Heart right ventricle (tissue), 16 donors: ENCODE data around the gene P2RX3. TPM values are rescaled to one million over a fixed set of nuclear protein-coding genes. Genes with fewer than 3 reads are reported as not detected.
A peak's percentile ranks its signal among the peaks of the same experiment; 100 is the strongest.

Source experiments
- ATAC-seq, 8 donors: fragments of 200-7000 bp; cut with Tn5 transposase; one replicate each; pipeline ENCODE4 v1.9.1; 2020; ENCODE audit warnings: mild to moderate bottlenecking in 8 of 8, moderate library complexity in 8 of 8, moderate number of reproducible peaks in 1 of 8
- DNase-seq, 2 donors: peaks; one replicate each; pipeline ENCODE4 v3.0.0-alpha.2; 2020
- H3K27ac ChIP-seq, 10 donors: fragments of 200-600 bp; sonication (generic) in 2 of 10; one replicate each; pipeline versions ENCODE4 v1.5.0 to v1.8.0; 2020 to 2022; ENCODE audit warnings: mild to moderate bottlenecking in 3 of 10
- H3K27me3 ChIP-seq, 7 donors: fragments of 200-600 bp; one replicate each; pipeline ENCODE4 v1.8.0; 2021 to 2022; ENCODE audit warnings: mild to moderate bottlenecking in 2 of 7
- H3K36me3 ChIP-seq, 9 donors: fragments of 200-600 bp; sonication (generic) in 1 of 9; one replicate each; pipeline versions ENCODE4 v1.5.0 to v1.8.0; 2020 to 2022; ENCODE audit warnings: mild to moderate bottlenecking in 2 of 9
- H3K4me1 ChIP-seq, 9 donors: fragments of 200-600 bp; sonication (generic) in 1 of 9; one replicate each; pipeline versions ENCODE4 v1.5.0 to v1.8.0; 2020 to 2022; ENCODE audit warnings: mild to moderate bottlenecking in 4 of 9
- H3K4me3 ChIP-seq, 10 donors: fragments of 200-600 bp; sonication (generic) in 2 of 10; one replicate each; pipeline versions ENCODE4 v1.5.0 to v1.8.0; 2020 to 2022; ENCODE audit warnings: mild to moderate bottlenecking in 7 of 10, moderate library complexity in 2 of 10
- H3K9me3 ChIP-seq, 11 donors: fragments of 200-600 bp in 10 of 11; sonication (generic) in 2 of 11; one replicate each; pipeline versions ENCODE4 v1.5.0 to v1.8.0; 2013 to 2022; ENCODE audit warnings: mild to moderate bottlenecking in 2 of 11, control low read depth in 1 of 11, moderate library complexity in 1 of 11
- whole genome bisulfite sequencing, 2 donors: extraction: QIAGEN DNeasy Blood & Tissue Kit; methylation state at CpG; one replicate each; pipeline ENCODE4 v1.1.7; 2013; ENCODE audit warnings: inconsistent platforms in 1 of 2; 5-methylcytosine and 5-hydroxymethylcytosine counted together
- intact Hi-C, 10 donors: fragments of 100-400 bp; cut with DNase I; formaldehyde crosslinking; loops; one replicate each; pipeline versions ENCODE4 v1.11.1 to v1.14.2; 2022
- polyA plus RNA-seq, 2 donors: library from polyadenylated mRNA; stranded (reverse); fragments of 200-250 nt; gene quantifications; one replicate each; pipeline ENCODE4 v1.2.3, GENCODE V29; 2013
- total RNA-seq, 10 donors: library from RNA; stranded (reverse); fragmentation: NEBNext Ultra II Directional in 3 of 10; extraction: Animal tissue kit (Norgen Biotek cat#: 25700) in 3 of 10; gene quantifications; one replicate each; pipeline versions ENCODE4 v1.2.1 to v1.2.4, GENCODE V29; 2021 to 2023
- TF ChIP-seq, protein P1 (sequence below), 9 donors: fragments of 200-600 bp; sonication (generic) in 2 of 9; IDR thresholded peaks; one replicate each; pipeline versions ENCODE4 v1.5.0 to v1.8.0; 2021 to 2022; ENCODE audit warnings: antibody characterized with exemption in 9 of 9, mild to moderate bottlenecking in 5 of 9, moderate library complexity in 1 of 9
- donor health status: Arrhythmogenic right ventricular cardiomyopathy.
- donor health status: ischemic (EF 13 %, LVEDD 7.1; RV severe dilation, severe dysfunction).
- donor health status: healthy with polysubstance abuse.
- donor health status: DM: no; HTN: yes; CAD: no.
- donor health status: DM: no; HTN: no; CAD: no.
- donor health status: ischemic (EF 25% LVEDD 6.9; RV normal size, moderate dysfunction).
- donor health status: ischemic (EF 25% LVEDD 5.7; RV mildly dilated, moderate dysfunction).
- donor health status: healthy.
- donor health status: DM: yes; HTN: yes; CAD: no.
- donor health status: Ischemic cardiomyopathy.
- donor health status: ischemic (EF 35%, LVEDD 5.7; RV mildly dilated, moderate dysfunction).
- donor health status: nonischemic (EF 11% LVEDD 7.7; RV severe dilation, severe dysfunction).
- donor health status: DM: yes; HTN: yes; CAD: no.
- donor health status: PGD.
- donor health status: ischemic (EF 29% LVEDD 5.4; RV normal size, mild dysfunction).
- donor health status: nonischemic (EF 23%, LVEDD 6.1; RV moderate dilation, normal function).

The P2RX3 gene
- total and polyA plus RNA-seq, 12 donors: 0.32 to 5.1 (median 1.4) TPM

DNA sequence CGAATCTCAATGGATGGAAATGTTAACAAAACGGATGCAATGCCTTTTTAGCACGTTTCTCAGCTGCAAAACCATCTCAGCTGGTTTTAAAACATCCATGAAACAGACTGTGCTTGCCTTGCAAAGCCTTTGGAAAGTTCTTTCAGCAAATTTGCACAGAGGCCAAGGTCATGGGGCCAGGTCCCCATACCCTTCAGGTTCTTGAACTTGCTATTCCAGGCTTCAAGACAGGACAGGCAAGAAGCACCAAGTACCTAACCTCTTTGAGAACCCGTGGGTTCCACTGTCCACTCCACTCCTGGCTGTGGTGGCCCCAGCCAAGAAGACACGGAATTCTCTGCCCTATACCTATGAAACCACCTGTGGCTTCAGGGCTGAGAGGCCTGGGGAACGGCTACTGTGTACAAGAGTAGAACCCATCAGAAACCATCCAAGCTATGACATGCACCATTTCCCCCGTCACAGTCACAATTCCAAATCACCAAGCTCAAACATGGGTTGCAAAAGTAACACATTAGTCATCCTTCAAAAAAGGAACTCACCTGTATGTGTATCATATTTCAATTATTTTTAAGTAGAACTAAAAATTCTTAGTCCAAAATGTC lies 30.4 kb upstream of the P2RX3 start:
- intact Hi-C loops: no loop called here

GRCh38 chr11:57308426-57309060 lies 29.6 kb upstream of the P2RX3 start:
- WGBS, 2 donors: 92 to 93% methylated on average over 10 of the region's 10 CpGs
- no peak for ATAC-seq
- H3K4me1 ChIP-seq: peaks cover 10 to 94% (median 80%) of the 10 kb centered on the region in 9 donors
- intact Hi-C loops: no loop called here
- TF ChIP-seq, protein P1, sequence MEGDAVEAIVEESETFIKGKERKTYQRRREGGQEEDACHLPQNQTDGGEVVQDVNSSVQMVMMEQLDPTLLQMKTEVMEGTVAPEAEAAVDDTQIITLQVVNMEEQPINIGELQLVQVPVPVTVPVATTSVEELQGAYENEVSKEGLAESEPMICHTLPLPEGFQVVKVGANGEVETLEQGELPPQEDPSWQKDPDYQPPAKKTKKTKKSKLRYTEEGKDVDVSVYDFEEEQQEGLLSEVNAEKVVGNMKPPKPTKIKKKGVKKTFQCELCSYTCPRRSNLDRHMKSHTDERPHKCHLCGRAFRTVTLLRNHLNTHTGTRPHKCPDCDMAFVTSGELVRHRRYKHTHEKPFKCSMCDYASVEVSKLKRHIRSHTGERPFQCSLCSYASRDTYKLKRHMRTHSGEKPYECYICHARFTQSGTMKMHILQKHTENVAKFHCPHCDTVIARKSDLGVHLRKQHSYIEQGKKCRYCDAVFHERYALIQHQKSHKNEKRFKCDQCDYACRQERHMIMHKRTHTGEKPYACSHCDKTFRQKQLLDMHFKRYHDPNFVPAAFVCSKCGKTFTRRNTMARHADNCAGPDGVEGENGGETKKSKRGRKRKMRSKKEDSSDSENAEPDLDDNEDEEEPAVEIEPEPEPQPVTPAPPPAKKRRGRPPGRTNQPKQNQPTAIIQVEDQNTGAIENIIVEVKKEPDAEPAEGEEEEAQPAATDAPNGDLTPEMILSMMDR (IDR thresholded peaks at IDR 0.05): no peak
- H3K27ac ChIP-seq: peak overlapping the region in 1 of 10 donors; percentile 36
- peaks cover 0 to 67% (median 9%) of the 10 kb centered on the region in 9 donors for H3K36me3 ChIP-seq
- no peak overlapping the region for H3K4me3 ChIP-seq
- H3K9me3 ChIP-seq: no peaks in the 10 kb centered on the region
- H3K27me3 ChIP-seq: no peaks in the 10 kb centered on the region
- no peak for DNase-seq

More for the DNA sequence above, 30.4 kb upstream of the P2RX3 start:
- ATAC-seq (no peak), DNase-seq (no peak)
- peak overlapping the region in 2 of 10 donors; percentile 21 to 36 for H3K27ac ChIP-seq
- no peaks in the 10 kb centered on the region for H3K27me3 ChIP-seq
- no peak overlapping the region for H3K4me3 ChIP-seq
- H3K9me3 ChIP-seq: no peaks in the 10 kb centered on the region
- 75 to 81% methylated on average over 7 of the region's 7 CpGs for WGBS, 2 donors
- peaks cover 10 to 87% (median 80%) of the 10 kb centered on the region in 9 donors for H3K4me1 ChIP-seq
- TF ChIP-seq, protein P1 (IDR thresholded peaks at IDR 0.05): no peak
- H3K36me3 ChIP-seq: peaks cover 0 to 67% (median 7%) of the 10 kb centered on the region in 9 donors

DNA sequence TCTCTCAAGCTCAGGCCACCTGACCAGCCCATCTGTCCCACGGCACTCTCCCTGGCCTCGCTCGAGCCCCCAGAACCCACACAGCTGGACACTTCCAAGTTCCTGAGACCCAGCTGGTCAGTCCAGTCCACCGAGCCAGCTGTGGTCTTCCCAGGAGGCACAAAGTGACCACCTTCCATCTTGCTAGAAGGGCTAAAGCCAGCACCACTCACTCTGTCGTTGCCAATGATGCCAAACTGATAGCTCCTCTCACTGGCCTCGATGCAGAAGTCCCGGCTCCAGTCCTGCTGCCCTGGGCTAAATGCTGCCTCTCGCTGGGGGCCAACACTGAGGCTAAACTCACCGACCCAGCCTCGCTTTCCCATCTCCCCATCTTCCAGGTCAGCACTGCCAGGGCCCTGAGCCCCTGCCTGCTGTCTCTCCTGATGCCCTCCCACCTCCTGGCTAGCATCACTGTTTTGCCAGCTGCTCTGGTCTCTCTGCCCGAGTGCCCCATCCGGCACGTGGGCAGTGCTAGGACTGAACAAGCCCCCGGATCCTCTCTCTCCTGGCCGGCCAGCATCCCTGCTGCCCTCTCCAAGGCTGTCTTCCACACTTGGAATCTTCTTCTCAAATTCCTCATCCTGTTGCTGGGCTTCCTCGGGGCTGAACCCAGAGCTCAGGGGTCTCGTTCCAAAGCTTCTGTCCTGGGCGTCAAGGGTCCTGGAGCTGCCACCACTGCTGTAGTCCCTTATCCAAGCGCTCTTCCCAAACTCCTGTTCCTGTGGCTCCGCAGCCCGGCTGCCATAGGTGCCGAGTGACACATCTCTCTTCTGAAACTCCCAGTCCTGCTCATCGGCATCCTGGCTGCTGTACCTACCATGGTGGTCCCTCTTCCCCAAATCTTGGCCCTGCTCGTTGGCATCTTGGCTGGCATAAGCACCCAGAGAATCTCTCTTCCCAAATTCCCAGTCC lies 28.8 kb upstream of the P2RX3 start:
- H3K4me1 ChIP-seq: peaks cover 16 to 99% (median 77%) of the 10 kb centered on the region in 9 donors
- no peak for DNase-seq
- WGBS, 2 donors: 87 to 90% methylated on average over 24 of the region's 24 CpGs
- peaks cover 0 to 73% (median 15%) of the 10 kb centered on the region in 9 donors for H3K36me3 ChIP-seq
- intact Hi-C loops: no loop called here
- H3K27me3 ChIP-seq: no peaks in the 10 kb centered on the region
- TF ChIP-seq, protein P1 (IDR thresholded peaks at IDR 0.05): no peak
- no peaks in the 10 kb centered on the region for H3K9me3 ChIP-seq
- no peak for ATAC-seq
- H3K4me3 ChIP-seq: no peak overlapping the region
- peak overlapping the region in 6 of 10 donors; percentile 5 to 85 (median 52) for H3K27ac ChIP-seq

DNA sequence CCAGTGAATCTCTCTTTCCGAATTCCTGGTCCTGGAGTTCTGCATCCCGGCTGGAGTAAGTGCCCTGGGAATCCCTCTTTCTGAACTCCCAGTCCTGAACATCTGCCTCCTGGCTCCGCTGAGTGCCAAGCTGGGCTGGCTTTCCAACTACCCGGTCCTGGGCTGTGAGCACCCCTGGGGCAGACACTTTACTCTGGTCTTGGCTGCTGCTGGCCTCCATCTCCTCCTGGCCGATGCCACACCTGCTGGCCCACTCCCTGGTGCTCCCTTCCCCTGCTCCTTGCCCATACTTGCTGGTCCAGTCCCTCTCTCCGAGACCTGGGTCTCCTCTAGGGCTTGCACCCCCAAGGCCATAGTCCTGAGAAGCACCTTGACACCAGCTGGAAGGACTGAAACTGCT lies 28.1 kb upstream of the P2RX3 start:
- intact Hi-C loops: no loop called here
- Histone ChIP-seq H3K4me3 (peak overlapping the region in 1 of 10 donors; percentile 42), H3K4me1 (peaks cover 16 to 99% (median 73%) of the 10 kb centered on the region in 9 donors), H3K27ac (peak overlapping the region in 7 of 10 donors; percentile 5 to 91 (median 82)), H3K36me3 (peaks cover 0 to 77% (median 15%) of the 10 kb centered on the region in 9 donors), H3K27me3 (no peaks in the 10 kb centered on the region), H3K9me3 (no peaks in the 10 kb centered on the region)
- TF ChIP-seq, protein P1 (IDR thresholded peaks at IDR 0.05): no peak
- no peak for ATAC-seq
- WGBS, 2 donors: 84 to 91% methylated on average over 6 of the region's 6 CpGs
- DNase-seq: no peak
